DOHH2 (cell line): ENCODE measurements around the gene GOLGA3.

Source experiments
- H3F3A ChIP-seq: fragments of 200-600 bp; sonication (generic), shearing (Covaris generic); 2 replicates; pipeline ENCODE4 v1.6.0; 2016; ENCODE audit warnings: antibody characterized with exemption, mild to moderate bottlenecking; ENCODE audit not compliant: control insufficient read depth, insufficient read depth
- H3K27ac ChIP-seq: fragments of 200-600 bp; sonication (generic); 2 replicates; pipeline ENCODE4 v1.5.1; 2014; ENCODE audit warnings: low read depth, mild to moderate bottlenecking, low read length, moderate library complexity
- H3K27me3 ChIP-seq: fragments of 200-600 bp; sonication (generic); 2 replicates; pipeline ENCODE4 v1.6.1; 2014; ENCODE audit warnings: mild to moderate bottlenecking, low read length, mixed read lengths; ENCODE audit not compliant: control insufficient read depth
- H3K36me3 ChIP-seq: fragments of 200-600 bp; sonication (generic); 2 replicates; pipeline ENCODE4 v1.6.1; 2014; ENCODE audit warnings: mild to moderate bottlenecking, low read length, moderate library complexity, mixed read lengths; ENCODE audit not compliant: control insufficient read depth
- H3K4me1 ChIP-seq: fragments of 200-600 bp; sonication (generic); 2 replicates; pipeline ENCODE4 v1.6.1; 2014; ENCODE audit warnings: mild to moderate bottlenecking, low read length, mixed read lengths; ENCODE audit not compliant: control insufficient read depth
- H3K4me2 ChIP-seq: fragments of 200-600 bp; sonication (generic); 2 replicates; pipeline ENCODE4 v1.6.0; 2014; ENCODE audit warnings: mild to moderate bottlenecking, low read length, moderate library complexity
- H3K4me3 ChIP-seq: fragments of 200-600 bp; sonication (generic); 2 replicates; pipeline ENCODE4 v1.5.1; 2014; ENCODE audit warnings: mild to moderate bottlenecking, low read length, mixed read lengths
- H3K79me2 ChIP-seq: fragments of 200-600 bp; sonication (generic); 2 replicates; pipeline ENCODE4 v1.6.1; 2014; ENCODE audit warnings: mild to moderate bottlenecking, low read length, mixed read lengths; ENCODE audit not compliant: control insufficient read depth
- H3K9me2 ChIP-seq: fragments of 200-600 bp; sonication (generic); replicated peaks from 2 replicates; pipeline ENCODE4 v1.6.1; 2014; ENCODE audit warnings: mild to moderate bottlenecking, low read length, mixed read lengths; ENCODE audit not compliant: control insufficient read depth
- H3K9me3 ChIP-seq: fragments of 200-600 bp; sonication (generic); 2 replicates; pipeline ENCODE4 v1.6.1; 2014; ENCODE audit warnings: antibody characterized with exemption, low read length, mixed read lengths; ENCODE audit not compliant: control insufficient read depth, insufficient read depth
- H4K20me1 ChIP-seq: fragments of 200-600 bp; sonication (generic); 2 replicates; pipeline ENCODE4 v1.6.0; 2014; ENCODE audit warnings: low read depth, mild to moderate bottlenecking, antibody characterized with exemption, low read length, moderate library complexity; ENCODE audit not compliant: control insufficient read depth, insufficient read depth
- CTCF ChIP-seq: fragments of 200-600 bp; sonication (generic); IDR thresholded peaks from one replicate; pipeline ENCODE4 v1.5.1; 2014; ENCODE audit warnings: antibody characterized with exemption, mild to moderate bottlenecking, low read depth, low read length; ENCODE audit not compliant: poor library complexity, severe bottlenecking
- EZH2phosphoT487 ChIP-seq: fragments of 200-600 bp; sonication (generic); IDR thresholded peaks from 2 replicates; pipeline ENCODE4 v1.6.1; 2017; ENCODE audit warnings: borderline replicate concordance, mild to moderate bottlenecking, antibody characterized with exemption, low read length, moderate library complexity, mixed read lengths

Gene GOLGA3

GRCh38 chr12:132784580-132784979 lies 44.1 kb downstream of the GOLGA3 start:
- H3K36me3 ChIP-seq: peaks cover 77% of the 10 kb centered on the region
- no peaks in the 10 kb centered on the region for H3K9me3 ChIP-seq
- no peaks in the 10 kb centered on the region for H3K9me2 ChIP-seq
- no peak overlapping the region for H3K4me2 ChIP-seq
- no peaks in the 10 kb centered on the region for H3K27me3 ChIP-seq
- H4K20me1 ChIP-seq: peaks cover 2% of the 10 kb centered on the region; the same call in 1 of the 2 replicates
- no peaks in the 10 kb centered on the region for H3K4me1 ChIP-seq
- H3K4me3 ChIP-seq: no peak overlapping the region
- H3K79me2 ChIP-seq: no peaks in the 10 kb centered on the region
- TF ChIP-seq CTCF (no peak), EZH2phosphoT487 (no peak)
- H3K27ac ChIP-seq: no peak overlapping the region
- no peaks in the 10 kb centered on the region for H3F3A ChIP-seq

GRCh38 chr12:132783917-132784531 lies 44.6 kb downstream of the GOLGA3 start:
- Histone ChIP-seq H3K27ac (no peak overlapping the region), H3K27me3 (no peaks in the 10 kb centered on the region), H3K79me2 (no peaks in the 10 kb centered on the region), H3K4me1 (no peaks in the 10 kb centered on the region), H3K9me2 (no peaks in the 10 kb centered on the region), H4K20me1 (peaks cover 1% of the 10 kb centered on the region; the same call in 1 of the 2 replicates), H3K4me3 (no peak overlapping the region), H3K4me2 (no peak overlapping the region), H3F3A (no peaks in the 10 kb centered on the region), H3K9me3 (no peaks in the 10 kb centered on the region), H3K36me3 (peaks cover 75% of the 10 kb centered on the region)
- TF ChIP-seq CTCF (no peak), EZH2phosphoT487 (no peak)

GRCh38 chr12:132781938-132782337 lies 46.7 kb downstream of the GOLGA3 start:
- Histone ChIP-seq H4K20me1 (no peaks in the 10 kb centered on the region), H3K27me3 (no peaks in the 10 kb centered on the region), H3K36me3 (peaks cover 74% of the 10 kb centered on the region)

More at GRCh38 chr12:132781938-132782337, 46.7 kb downstream of the GOLGA3 start:
- Histone ChIP-seq H3F3A (no peaks in the 10 kb centered on the region), H3K4me2 (no peak overlapping the region), H3K27ac (no peak overlapping the region), H3K4me1 (no peaks in the 10 kb centered on the region), H3K9me3 (no peaks in the 10 kb centered on the region), H3K4me3 (no peak overlapping the region), H3K9me2 (no peaks in the 10 kb centered on the region), H3K79me2 (no peaks in the 10 kb centered on the region)
- TF ChIP-seq EZH2phosphoT487: no peak
- TF ChIP-seq CTCF: no peak
